HG03469 (cell line): ENCODE data around the gene UBTD2.
"Not testable (repeated sequence)": the region's sequence is repeated elsewhere in the genome, so short reads cannot be mapped to it uniquely, and the experiment has no call there.

ENCODE experiments used
- ATAC-seq: cut with Tn5 transposase; IDR thresholded peaks from one replicate; pipeline ENCODE4 v1.9.1; 2021; ENCODE audit warnings: mild to moderate bottlenecking, moderate library complexity, moderate number of reproducible peaks; ENCODE audit not compliant: unreplicated experiment

Gene UBTD2

DNA sequence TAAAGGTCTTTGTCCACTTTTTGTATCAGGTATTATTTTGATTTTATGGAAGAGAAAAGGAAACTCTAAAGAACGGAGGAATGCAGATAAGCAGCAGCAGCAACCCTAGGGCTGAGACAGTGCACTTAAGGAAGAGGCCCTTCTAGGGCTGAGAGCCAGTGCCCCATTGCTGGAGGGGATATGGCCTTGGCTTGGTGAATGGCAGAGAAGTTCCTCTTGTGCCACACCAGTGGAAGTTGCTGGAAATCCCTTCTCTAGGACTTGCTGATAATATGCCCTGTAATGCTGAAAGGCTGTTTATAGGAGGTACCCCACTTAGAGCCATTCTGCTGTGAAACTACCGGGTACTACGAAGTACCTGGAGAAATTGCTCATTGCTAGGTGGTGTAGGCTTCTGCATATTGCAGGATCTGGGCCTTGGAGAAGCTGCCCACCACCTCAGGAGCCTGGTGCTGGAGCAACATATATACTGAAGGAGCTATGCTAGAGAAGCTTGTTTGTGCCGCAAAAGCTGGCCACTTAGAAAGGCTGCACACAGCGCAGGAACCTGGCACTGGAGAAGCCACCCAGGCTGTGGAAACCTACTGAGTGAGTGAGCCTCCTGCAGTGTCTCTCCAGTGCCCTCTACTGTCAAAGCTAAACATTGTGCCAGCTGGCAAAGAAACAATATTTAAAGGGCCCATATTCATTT lies 9.6 kb upstream of the UBTD2 start:
- peak; percentile 81 for ATAC-seq

DNA sequence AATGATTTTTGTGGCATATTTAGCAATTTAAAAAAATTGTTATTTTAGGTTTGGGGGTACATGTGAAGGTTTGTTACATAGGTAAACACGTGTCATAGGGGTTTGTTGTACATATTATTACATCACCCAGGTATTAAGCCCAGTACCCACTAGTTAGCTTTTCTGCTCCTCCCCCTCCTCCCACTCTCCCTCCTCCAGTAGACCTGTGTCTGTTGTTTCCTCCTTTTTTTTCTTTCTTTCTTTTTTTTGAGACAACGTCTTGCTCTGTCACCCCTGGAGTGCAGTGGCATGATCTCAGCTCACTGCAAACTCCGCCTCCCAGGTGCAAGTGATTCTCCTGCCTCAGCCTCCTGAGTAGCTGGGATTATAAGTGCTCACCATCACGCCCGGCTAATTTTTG lies 8.3 kb upstream of the UBTD2 start:
- ATAC-seq, result not testable (repeated sequence)

DNA sequence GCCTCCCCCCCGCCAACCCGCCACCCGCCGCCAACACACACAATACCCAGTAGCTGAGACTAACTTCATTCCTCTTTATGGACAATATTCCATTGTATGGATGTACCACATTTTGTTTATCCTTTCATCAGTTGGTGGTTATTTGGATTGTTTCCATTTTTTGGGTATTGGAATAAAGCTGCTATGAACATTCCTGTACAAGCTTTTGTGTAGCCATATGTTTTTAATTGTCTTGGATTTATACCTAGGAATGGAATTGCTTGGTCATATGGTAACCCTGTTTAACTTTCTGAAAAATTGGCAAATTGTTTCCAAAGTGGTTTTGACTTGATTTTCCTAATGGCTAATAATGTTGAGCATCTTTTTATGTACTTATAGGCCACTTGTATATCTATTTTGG lies 4.9 kb upstream of the UBTD2 start:
- ATAC-seq, result no peak

DNA sequence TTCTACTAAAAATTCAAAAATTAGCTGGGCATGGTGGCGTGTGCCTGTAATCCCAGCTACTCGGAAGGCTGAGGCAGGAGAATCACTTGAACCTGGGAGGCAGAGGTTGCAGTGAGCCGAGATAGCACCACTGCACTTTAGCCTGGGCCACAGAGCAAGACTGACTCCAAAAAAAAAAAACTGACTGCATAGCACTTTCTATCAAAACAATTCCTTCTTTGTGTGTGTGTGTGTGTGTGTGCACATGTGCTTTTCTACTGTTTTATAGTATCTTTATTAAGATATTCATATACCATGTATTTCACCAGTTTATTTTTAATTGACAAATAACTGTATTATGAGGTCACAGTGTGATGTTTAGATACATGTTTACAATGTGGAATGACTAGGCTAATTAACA lies 3.6 kb upstream of the UBTD2 start:
- ATAC-seq, result not testable (repeated sequence)

DNA sequence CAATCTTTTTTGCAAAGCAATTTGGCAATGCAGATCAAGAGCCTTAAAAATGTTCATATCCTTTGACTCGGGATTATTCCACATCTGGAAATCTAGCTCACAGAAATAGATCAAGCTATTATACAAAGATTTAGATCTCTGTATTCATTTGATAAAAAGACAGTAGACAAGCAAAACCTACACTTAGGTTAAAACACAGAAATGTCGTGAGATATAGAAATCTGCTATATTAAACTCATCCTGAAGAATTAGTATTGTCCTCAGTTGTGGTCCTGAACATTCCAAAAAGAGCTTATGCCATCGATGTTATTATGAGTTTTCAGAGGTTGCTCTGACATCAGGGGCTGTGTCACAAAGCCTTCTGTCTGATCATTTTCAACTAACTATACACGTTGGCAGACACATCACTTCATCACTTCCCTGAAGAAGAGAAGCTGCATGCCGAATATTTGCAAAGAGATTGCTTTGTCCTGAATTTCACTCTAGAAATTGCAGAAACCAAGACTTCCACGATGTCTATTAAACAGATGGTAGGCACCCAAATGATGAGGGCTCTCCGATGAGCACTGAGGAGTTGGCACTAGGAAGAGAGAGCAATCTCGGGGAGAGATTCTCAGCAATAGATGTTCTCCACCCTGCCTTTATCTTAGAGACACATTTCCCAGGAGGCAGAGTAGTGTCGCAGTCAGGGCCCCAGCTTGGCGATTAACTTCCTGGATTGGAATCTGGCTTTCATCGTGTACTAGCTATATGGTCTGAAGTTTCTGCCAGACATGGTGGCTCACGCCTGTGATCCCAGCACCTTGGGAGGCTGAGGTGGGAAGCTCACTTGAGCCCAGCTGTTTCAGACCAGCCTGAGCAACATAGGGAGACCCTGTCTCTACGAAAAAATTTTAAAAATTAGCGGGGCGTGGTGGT lies 1.9 kb upstream of the UBTD2 start:
- no peak for ATAC-seq

DNA sequence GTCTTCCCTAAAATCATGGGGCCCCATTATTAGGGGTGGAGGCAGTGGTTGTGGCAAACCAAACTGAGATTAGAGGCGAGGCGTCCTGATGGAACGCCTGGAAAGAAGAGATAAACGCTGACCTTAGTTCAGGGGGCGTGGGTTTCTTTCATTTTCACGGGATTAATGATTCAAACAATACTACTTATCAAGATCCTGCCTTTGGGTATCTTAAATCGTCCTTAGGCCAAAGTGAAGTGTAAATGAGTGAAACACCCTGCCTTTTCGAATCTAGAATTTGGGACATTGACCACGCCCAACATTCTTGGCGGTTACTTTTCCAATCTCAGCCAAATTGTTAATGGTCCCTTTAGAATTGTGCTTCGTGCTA lies 1.0 kb upstream of the UBTD2 start:
- ATAC-seq, result no peak

DNA sequence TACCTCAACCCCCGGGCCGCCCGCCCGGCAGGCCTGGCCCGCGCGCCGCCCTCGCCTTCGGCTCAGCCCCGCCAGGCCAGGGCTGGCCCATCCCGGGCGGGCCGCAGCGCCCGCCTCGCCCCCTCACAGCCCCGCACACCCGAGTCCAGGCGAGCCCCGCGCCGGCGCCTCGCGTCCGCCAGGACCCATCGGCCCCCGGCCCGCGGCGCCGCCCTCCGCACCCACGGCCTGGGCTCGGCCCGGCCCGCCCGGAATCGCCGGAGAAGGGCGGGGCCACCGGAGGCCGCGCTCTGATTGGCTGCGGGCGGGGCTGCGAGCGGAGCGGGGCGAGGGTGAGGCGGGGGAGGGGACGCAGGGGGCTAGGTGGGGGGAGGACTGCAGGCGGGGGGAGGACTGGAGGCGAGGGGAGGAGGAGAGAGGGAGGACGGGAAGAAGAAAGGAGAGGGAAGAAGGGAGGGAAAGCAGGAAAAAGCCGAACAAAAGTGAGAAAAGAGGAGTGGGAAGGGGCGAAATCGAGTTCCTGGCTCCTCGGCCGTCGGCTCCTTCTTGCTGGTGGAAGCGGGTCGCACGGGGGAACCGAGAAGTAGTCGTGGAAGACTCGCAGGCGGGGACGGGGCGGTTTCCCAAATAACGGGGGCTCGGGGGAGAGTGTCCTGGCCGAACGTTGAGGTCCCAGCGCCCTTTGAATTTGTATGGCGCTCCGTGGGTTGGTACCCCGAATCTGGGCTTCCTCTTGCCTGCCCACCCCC lies 472 bp upstream of the UBTD2 start:
- peak; percentile 67 for ATAC-seq

DNA sequence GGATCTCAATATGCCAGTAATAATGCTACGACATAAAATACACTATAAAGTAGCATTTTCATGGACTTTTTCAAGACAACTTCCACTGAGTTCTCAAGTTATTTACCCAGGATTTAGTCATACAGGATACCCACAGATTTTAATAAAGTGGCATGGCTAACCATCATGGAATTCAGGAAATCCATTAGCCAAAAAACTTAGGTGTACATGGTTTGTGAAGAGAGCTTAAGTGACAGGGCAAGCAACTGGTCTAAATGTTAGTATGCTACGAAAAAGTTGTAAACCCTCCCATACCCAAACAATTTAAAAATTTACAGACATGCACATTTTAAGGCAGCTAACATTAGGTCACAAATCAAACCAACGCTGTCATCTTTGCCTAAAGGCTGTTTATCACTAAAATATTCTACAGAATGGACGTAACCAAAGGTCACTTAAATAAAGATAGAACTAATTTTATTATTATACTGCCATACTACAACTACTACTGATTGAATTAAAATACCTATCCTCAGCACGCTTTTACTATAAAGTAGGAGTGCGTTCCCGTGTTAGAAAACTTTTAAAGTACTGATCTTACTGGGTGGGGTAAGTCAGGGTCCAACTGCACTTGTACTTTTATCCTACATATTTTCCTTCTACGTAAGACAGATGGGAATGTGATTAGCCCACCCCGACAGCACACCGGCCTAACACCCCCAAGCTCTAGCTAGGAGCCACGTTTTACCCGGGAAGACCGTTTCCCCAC lies 1.1 kb downstream of the UBTD2 start:
- no peak for ATAC-seq

DNA sequence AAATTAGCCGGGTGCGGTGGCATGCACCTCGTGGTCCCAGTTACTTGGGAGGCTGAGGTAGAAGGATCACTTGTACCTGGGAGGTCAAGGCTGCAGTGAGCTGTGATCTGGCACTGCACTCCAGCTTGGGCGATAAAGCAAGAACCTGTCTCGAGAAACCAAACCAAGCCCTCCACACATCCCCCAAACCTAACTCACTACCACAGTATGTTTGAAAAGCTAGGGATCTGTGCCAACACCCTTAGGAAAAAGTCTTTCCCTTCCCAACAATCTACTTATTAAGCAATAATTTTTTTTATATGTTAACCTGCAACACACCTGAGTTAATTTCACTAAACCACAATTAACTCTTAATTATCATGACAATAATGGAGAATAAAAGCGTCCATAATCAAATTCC lies 2.2 kb downstream of the UBTD2 start:
- no peak for ATAC-seq

DNA sequence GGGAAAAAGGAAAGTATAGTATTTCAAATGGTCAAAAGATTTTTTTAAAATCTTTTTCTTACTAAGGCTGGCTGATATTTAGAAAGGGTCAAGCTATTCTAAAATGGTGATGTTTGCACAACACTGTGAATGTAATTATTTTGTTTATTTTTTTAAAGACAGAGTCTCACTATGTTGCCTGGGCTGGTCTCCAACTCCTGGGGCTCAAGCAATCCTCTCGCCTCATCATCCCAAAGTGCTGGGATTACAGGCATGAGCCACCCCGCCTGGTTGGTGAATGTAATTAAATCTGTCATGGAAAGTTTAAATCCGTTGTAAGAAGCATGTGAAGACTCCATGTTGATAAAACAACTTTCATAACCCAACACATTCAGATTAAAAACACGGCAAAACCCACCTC lies 2.6 kb downstream of the UBTD2 start:
- ATAC-seq, result no peak

DNA sequence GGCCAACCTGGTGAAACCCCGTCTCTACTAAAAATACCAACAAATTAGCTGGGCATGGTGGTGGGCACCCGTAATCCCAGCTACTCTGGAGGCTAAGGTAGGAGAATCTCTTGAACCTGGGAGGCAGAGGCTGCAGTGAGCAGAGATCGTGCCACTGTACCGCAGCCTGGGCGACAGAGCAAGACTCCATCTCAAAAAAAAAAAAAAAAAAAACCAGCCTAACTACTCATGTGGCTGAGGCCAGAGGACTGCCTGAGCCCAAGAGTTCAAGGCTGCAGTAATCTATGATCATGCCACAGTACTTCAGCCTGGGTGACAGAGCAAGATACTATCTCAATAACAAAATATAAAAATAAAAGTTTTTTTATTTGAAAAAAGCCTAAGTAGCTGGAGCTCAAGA lies 3.2 kb downstream of the UBTD2 start:
- no peak for ATAC-seq

DNA sequence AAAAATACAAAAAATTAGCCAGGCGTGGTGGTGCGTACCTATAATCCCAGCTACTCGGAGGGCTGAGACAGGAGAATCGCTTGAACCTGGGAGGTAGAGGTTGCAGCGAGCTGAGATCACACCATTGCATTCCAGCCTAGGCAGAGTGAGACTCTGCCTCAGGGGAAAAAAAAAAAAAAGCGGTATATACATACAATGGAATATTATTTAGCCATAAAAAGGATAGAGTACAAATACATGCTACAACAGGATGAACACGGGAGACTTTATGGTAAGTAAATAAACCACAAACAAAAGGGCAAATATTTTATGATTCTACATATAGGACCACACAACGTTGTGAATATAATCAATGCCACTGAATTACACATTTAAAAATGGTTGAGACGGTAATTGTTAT lies 5.2 kb downstream of the UBTD2 start:
- ATAC-seq, result no peak

DNA sequence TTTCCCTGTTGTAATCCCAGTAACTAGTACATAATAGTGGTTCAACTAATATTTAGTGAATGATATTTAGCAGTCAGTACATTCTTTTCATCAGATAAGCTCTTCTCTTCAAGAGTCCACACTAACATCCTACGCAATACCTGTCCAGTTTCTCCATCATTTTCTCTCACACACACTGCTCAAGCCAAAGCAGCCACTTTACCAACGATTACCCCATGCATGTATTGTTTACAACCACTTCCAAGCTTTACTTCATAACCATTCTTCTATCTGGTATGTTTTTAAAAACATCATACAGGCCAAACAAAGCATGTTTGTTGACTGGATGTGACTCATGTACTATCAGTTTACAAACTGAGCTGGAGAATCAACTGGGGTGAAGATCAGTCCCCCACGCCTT lies 7.3 kb downstream of the UBTD2 start:
- no peak for ATAC-seq

DNA sequence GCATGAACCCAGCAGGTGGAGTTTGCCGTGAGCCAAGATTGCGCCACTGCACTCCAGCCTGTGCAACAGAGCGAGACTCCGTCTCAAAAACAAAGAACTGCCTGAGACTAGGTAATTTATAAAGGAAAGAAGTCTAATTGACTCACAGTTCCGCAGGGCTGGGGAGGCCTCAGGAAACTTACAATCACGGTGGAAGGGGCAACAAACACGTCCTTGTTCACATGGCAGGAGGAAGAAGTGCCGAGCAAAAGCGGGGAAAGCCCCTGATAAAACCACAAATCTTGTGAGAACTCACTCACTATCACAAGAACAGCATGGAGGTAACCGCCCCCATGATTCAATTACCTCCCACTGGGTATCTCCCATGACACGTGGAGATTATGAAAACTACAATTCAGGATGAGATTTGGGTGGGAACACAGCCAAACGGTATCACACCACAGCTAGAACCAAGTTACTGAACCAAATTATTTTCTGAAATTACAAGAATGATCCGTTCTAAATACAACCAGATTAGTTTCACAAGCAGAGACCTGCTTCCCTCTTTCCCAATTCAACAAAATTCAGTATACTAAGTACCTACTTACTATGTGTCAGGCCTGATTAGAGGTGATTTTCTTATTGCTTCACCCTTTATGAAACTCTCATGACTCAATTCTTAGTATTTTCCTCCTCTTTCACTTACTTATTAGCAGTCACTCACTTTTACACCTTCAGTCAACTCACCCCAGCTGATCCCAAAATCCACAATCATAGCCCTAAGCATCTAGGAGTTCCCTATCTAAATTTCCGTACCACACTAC lies 8.4 kb downstream of the UBTD2 start:
- no peak for ATAC-seq

DNA sequence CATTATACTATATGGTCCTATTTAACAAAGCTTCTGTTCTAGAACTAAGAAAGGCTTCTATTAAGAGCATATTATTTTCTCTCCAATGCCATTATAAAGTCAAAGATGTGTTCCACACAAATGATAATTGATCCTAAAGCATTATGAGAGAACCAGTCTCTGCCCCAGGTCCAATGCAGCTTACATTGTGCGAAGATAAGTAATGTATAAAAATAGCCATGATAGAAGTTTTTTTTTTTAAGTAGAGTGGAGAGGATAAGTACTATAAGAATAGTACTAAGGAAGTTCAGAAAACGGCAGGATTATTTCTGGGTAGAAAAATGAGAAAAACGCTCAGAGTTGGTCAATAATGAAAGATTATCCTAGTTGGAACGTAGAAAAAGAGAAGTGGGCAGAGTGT lies 15.6 kb downstream of the UBTD2 start:
- no peak for ATAC-seq

DNA sequence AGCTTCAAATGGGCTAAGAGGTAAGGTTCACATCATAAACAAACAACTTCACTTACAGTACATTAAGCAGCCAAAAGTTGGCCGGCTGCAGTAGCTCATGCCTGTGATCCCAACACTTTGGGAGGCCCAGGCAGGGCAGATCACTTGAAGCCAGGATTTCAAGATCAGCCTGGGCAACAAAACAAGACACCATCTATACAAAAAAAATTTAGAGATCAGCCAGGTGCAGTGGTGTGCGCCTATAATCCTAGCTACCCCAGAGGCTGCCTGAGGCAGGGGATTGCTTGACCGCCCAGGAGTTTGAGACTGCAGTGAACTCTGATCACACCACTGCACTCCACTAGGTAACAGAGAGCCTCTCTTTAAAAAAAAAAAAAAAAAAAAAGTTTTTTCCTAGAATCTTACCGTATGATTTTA lies 16.9 kb downstream of the UBTD2 start:
- no peak for ATAC-seq

DNA sequence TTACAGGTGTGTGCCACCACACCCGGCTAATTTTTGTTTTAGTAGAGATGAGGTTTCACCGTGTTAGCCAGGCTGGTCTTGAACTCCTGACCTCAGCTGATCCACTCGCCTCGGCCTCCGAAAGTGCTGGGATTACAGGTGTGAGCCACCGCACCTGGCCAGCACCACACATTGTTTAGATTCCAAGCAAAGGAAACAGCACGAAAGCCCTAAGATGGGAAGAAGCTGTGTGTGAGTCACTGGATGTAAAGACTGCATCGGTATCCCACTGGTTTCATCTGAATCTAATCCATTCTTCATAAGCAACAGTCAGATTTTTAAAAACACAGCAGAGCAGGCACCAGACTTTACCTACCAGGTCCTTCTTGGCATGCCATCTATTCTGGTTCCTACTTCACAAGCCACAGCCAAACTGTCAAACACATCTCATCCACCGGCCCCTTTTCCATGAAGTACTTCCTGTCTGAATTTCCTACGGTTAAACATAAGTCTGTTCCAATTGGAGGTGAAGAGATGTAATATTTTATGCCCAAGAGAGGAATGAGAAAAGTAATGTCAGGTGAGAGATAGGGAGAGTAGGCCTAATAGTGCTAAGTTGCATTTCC lies 17.4 kb downstream of the UBTD2 start:
- no peak for ATAC-seq

DNA sequence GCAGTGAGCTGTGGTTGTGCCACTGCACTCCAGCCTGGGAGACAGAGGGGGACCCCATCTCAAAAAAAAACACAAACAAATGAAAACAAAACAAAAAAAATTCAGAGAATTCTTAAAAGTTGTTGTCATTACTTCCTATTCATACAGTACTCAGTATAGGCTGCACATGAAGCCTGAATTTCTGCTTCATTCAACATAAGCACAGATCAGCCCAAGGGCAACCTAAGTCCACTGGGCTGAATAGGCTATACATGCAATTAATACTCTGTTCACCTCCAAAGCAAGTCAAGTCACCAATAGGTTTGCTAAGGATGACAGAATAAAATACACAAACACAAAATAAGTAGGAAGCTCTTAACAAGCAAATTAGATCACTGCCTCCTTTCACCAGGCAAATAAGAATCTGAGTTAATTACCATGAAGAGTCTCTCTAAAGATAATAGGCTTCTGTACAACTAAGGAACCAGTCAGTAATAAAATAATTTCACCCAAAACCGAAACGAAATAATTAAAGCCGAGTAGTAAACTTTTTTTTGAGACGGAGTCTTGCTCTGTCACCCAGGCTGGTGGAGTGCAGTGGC lies 18.7 kb downstream of the UBTD2 start:
- no peak for ATAC-seq

DNA sequence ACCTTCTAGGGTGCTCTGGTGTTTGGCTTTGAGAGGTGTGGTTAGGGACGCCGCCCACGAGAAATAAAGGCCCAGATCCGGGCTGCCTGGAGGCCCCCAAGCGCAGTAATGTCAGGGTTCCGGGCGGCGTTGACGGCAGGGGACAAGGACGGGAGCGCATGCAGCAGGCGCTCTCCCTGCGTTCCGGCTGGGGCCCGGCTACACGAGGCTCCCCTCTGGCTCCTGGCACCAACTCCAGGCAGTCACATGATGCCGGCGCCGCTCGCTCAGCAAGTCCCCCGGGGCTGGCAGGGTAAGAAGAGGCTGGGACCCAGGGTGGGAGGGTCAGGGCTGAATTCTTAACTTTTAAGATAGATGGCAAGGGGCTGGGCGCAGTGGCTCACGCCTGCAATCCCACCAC lies 28.1 kb downstream of the UBTD2 start:
- ATAC-seq, result no peak
